Measurements from ENCODE around the gene LRRC38. TPM values are rescaled to one million over a fixed set of nuclear protein-coding genes. Genes with fewer than 3 reads are reported as not detected.

LRRC38 gene
- total and polyA plus RNA-seq, 12 donors: 0.15 to 6.7 (median 0.96) TPM; not detected in 2

DNA sequence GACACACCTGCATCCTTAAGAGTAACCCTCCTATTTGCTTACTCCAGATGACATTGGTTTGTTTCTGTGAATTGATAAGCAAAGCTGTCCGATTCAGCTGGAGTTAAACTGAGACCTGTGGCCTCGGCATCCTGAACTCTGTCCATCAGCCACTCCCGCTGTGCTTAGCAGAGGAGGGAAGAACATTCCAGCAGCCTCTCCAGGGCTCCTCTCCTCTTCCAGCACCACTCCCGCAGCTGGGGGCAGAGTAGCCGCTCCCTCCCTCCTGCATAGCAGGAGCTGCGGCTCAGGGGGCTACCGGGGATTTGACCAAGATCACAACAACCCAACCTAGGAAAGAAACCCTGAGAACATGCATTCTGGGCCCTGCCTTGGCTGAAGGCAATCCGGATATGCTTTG is 8.8 kb downstream of the LRRC38 start:
- intact Hi-C loops (cut with DNase I): no loop called here
- 29 to 33% methylated on average over 8 of the region's 8 CpGs for WGBS, 2 donors
- Histone ChIP-seq H3K36me3 (no peaks in the 10 kb centered on the region), H3K27ac (no peak overlapping the region), H3K4me3 (no peak overlapping the region), H3K9me3 (no peaks in the 10 kb centered on the region), H3K27me3 (peaks cover 0 to 31% (median 12%) of the 10 kb centered on the region in 7 donors), H3K4me1 (peaks cover 0 to 8% (median 0%) of the 10 kb centered on the region in 9 donors)
- ATAC-seq (peak in 2 of 8 donors; percentile 23 to 32), DNase-seq (no peak)
- TF ChIP-seq, protein P1, sequence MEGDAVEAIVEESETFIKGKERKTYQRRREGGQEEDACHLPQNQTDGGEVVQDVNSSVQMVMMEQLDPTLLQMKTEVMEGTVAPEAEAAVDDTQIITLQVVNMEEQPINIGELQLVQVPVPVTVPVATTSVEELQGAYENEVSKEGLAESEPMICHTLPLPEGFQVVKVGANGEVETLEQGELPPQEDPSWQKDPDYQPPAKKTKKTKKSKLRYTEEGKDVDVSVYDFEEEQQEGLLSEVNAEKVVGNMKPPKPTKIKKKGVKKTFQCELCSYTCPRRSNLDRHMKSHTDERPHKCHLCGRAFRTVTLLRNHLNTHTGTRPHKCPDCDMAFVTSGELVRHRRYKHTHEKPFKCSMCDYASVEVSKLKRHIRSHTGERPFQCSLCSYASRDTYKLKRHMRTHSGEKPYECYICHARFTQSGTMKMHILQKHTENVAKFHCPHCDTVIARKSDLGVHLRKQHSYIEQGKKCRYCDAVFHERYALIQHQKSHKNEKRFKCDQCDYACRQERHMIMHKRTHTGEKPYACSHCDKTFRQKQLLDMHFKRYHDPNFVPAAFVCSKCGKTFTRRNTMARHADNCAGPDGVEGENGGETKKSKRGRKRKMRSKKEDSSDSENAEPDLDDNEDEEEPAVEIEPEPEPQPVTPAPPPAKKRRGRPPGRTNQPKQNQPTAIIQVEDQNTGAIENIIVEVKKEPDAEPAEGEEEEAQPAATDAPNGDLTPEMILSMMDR (IDR thresholded peaks at IDR 0.05): no peak

DNA sequence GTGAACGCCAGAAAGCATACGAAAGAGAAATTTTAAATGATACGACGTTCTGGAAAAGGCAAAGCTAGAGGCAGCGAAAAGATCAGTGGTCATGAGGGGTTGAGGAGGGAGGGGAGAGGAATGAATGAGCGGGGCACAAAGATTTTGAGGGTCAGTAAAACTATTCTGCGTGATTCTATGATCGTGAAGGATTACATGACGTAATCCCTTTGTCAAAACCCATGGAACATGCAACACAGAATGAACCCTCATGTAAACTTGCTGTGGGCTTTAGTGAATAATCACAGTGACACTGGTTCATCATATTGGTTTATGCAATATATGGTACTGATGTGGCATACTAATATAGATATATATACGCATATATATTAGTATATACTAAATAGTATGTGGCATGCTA is 13.0 kb downstream of the LRRC38 start:
- H3K27me3 ChIP-seq: peaks cover 0 to 22% (median 8%) of the 10 kb centered on the region in 7 donors
- DNase-seq (no peak), ATAC-seq (no peak)
- no peaks in the 10 kb centered on the region for H3K36me3 ChIP-seq
- no peaks in the 10 kb centered on the region for H3K9me3 ChIP-seq
- WGBS, 2 donors: 93 to 96% methylated on average over 10 of the region's 10 CpGs
- no peak overlapping the region for H3K27ac ChIP-seq
- TF ChIP-seq, protein P1 (IDR thresholded peaks at IDR 0.05): no peak
- H3K4me1 ChIP-seq: peaks cover 0 to 8% (median 0%) of the 10 kb centered on the region in 9 donors
- intact Hi-C loops (cut with DNase I): no loop called here
- H3K4me3 ChIP-seq: no peak overlapping the region

GRCh38 chr1:13499422-13499821 is 14.4 kb downstream of the LRRC38 start:
- DNase-seq (no peak), ATAC-seq (no peak)
- Histone ChIP-seq H3K27ac (no peak overlapping the region), H3K36me3 (no peaks in the 10 kb centered on the region), H3K4me3 (no peak overlapping the region), H3K9me3 (no peaks in the 10 kb centered on the region), H3K4me1 (no peaks in the 10 kb centered on the region), H3K27me3 (peaks cover 0 to 21% (median 5%) of the 10 kb centered on the region in 7 donors)
- intact Hi-C loops (cut with DNase I): no loop called here
- WGBS, 2 donors: 79 to 89% methylated on average over 5 of the region's 5 CpGs
- TF ChIP-seq, protein P1 (IDR thresholded peaks at IDR 0.05): no peak

- DNase-seq (no peak), ATAC-seq (no peak)
- TF ChIP-seq, protein P1 (IDR thresholded peaks at IDR 0.05): no peak
- H3K36me3 ChIP-seq: no peaks in the 10 kb centered on the region
- no peaks in the 10 kb centered on the region for H3K4me1 ChIP-seq
- no peak overlapping the region for H3K27ac ChIP-seq
- H3K27me3 ChIP-seq: peaks cover 0 to 18% (median under 1%) of the 10 kb centered on the region in 7 donors
- H3K9me3 ChIP-seq: no peaks in the 10 kb centered on the region
- no peak overlapping the region for H3K4me3 ChIP-seq
- 56 to 70% methylated on average over 7 of the region's 7 CpGs for WGBS, 2 donors
- intact Hi-C loops (cut with DNase I): no loop called here
Measured at GRCh38 chr1:13498553-13498952, 15.2 kb downstream of the LRRC38 start.
